ENCODE measurements around the gene BPI.
"Not testable (repeated sequence)": the region's sequence is repeated elsewhere in the genome, so short reads cannot be mapped to it uniquely, and the experiment has no call there.

Gene BPI

GRCh38 chr20:38339521-38339896, 35.6 kb downstream of the BPI start:
- DNase-seq = not testable (repeated sequence)

- DNase-seq = no peak
These were observed 36.0 kb downstream of the BPI start for GRCh38 chr20:38339997-38340396.

GRCh38 chr20:38340693-38341092, 36.7 kb downstream of the BPI start:
- DNase-seq = no peak

GRCh38 chr20:38342216-38342615, 38.3 kb downstream of the BPI start:
- no peak for DNase-seq

GRCh38 chr20:38342713-38343310, 38.9 kb downstream of the BPI start:
- no peak for DNase-seq

GRCh38 chr20:38343311-38344106, 39.6 kb downstream of the BPI start:
- DNase-seq = no peak

- DNase-seq = no peak
These were observed 40.2 kb downstream of the BPI start for GRCh38 chr20:38344107-38344701.

GRCh38 chr20:38345643-38346042, 41.7 kb downstream of the BPI start:
- DNase-seq = no peak

GRCh38 chr20:38346247-38346651, 42.3 kb downstream of the BPI start, which contains the start of gene LBP:
LBP (plus strand) TSS chr20:38346482; CDS start chr20:38346517, 35 bp downstream.
- DNase-seq = no peak

- no peak for DNase-seq
These were observed 42.8 kb downstream of the BPI start for GRCh38 chr20:38346741-38347140.

- no peak for DNase-seq
These were observed 45.9 kb downstream of the BPI start for GRCh38 chr20:38349856-38350255.

- no peak for DNase-seq
These were observed 47.2 kb downstream of the BPI start for GRCh38 chr20:38350879-38351775.

- DNase-seq = no peak
These were observed 49.4 kb downstream of the BPI start for GRCh38 chr20:38353316-38353715.

GRCh38 chr20:38354227-38354626, 50.3 kb downstream of the BPI start:
- DNase-seq = no peak

GRCh38 chr20:38355161-38356012, 51.4 kb downstream of the BPI start:
- DNase-seq = no peak

- DNase-seq = no peak
These were observed 53.8 kb downstream of the BPI start for GRCh38 chr20:38357653-38358207.

- no peak for DNase-seq
These were observed 54.6 kb downstream of the BPI start for GRCh38 chr20:38358556-38358955.

GRCh38 chr20:38363004-38363747, 59.2 kb downstream of the BPI start:
- no peak for DNase-seq

GRCh38 chr20:38369389-38369788, 65.4 kb downstream of the BPI start:
- no peak for DNase-seq

GRCh38 chr20:38372806-38373205, 68.8 kb downstream of the BPI start:
- DNase-seq = no peak

Measured in activated CD8-positive, alpha-beta memory T cell treated with anti-CD3 and anti-CD28 coated beads, Interleukin-2, amount 50 U/mL, for 4 hours (primary cell).